ENCODE results near the gene FBXL7.
A peak's percentile ranks its signal among the peaks of the same experiment; 100 is the strongest.

FBXL7 gene

GRCh38 chr5:15585841-15586591 lies 86.0 kb downstream of the FBXL7 start:
- no peak for TF ChIP-seq CTCF (IDR thresholded peaks at IDR 0.05; ENCODE audit: low read depth, low read length)
- no peak overlapping the region for H3K4me3 ChIP-seq (replicated peaks in 1 of 2; ENCODE audit: low read depth in 2 of 2, low read length in 2 of 2)
- peak in 1 of 2 donors; percentile 22 for DNase-seq (ENCODE audit: low read depth in 2 of 2)

- no peak overlapping the region for H3K4me3 ChIP-seq (replicated peaks in 1 of 2; ENCODE audit: low read depth in 2 of 2, low read length in 2 of 2)
- no peak for TF ChIP-seq CTCF (IDR thresholded peaks at IDR 0.05; ENCODE audit: low read depth, low read length)
- peak in 1 of 2 donors; percentile 43 for DNase-seq (ENCODE audit: low read depth in 2 of 2)
Observed at GRCh38 chr5:15587916-15588315, 87.9 kb downstream of the FBXL7 start.

- DNase-seq (ENCODE audit: low read depth in 2 of 2), result no peak
- no peak for TF ChIP-seq CTCF (IDR thresholded peaks at IDR 0.05; ENCODE audit: low read depth, low read length)
- H3K4me3 ChIP-seq (replicated peaks in 1 of 2; ENCODE audit: low read depth in 2 of 2, low read length in 2 of 2), result no peak overlapping the region
Observed at GRCh38 chr5:15592728-15593127, 92.7 kb downstream of the FBXL7 start.

- no peak for TF ChIP-seq CTCF (IDR thresholded peaks at IDR 0.05; ENCODE audit: low read depth, low read length)
- H3K4me3 ChIP-seq (replicated peaks in 1 of 2; ENCODE audit: low read depth in 2 of 2, low read length in 2 of 2), result no peak overlapping the region
- DNase-seq (ENCODE audit: low read depth in 2 of 2), result no peak
Observed at GRCh38 chr5:15594977-15595568, 95.1 kb downstream of the FBXL7 start.

- no peak for TF ChIP-seq CTCF (IDR thresholded peaks at IDR 0.05; ENCODE audit: low read depth, low read length)
- no peak for DNase-seq (ENCODE audit: low read depth in 2 of 2)
- H3K4me3 ChIP-seq (replicated peaks in 1 of 2; ENCODE audit: low read depth in 2 of 2, low read length in 2 of 2), result no peak overlapping the region
Observed at GRCh38 chr5:15595929-15596328, 95.9 kb downstream of the FBXL7 start.

- no peak overlapping the region for H3K4me3 ChIP-seq (replicated peaks in 1 of 2; ENCODE audit: low read depth in 2 of 2, low read length in 2 of 2)
- TF ChIP-seq CTCF (IDR thresholded peaks at IDR 0.05; ENCODE audit: low read depth, low read length), result no peak
- no peak for DNase-seq (ENCODE audit: low read depth in 2 of 2)
Observed at GRCh38 chr5:15596936-15597335, 97.0 kb downstream of the FBXL7 start.
